Stimulated activated naive CD8-positive, alpha-beta T cell treated with anti-CD3 and anti-CD28 coated beads, Interleukin-15, Interleukin-2, amounts not matched to agents 100 U/mL and 50 U/mL, for 24 hours (primary cell): ENCODE measurements around the gene SERPINC1.
A peak's percentile ranks its signal among the peaks of the same experiment; 100 is the strongest.
"Not testable (repeated sequence)": the region's sequence is repeated elsewhere in the genome, so short reads cannot be mapped to it uniquely, and the experiment has no call there.

Source experiments
- ATAC-seq: fragments of 150-1000 bp; cut with Tn5 transposase; one replicate; pipeline ENCODE4 v1.10.0; 2021
- DNase-seq: peaks from one replicate; pipeline ENCODE4 v3.0.0; 2021

SERPINC1 gene

GRCh38 chr1:173863224-173864161, 53.6 kb downstream of the SERPINC1 start:
- DNase-seq (no peak), ATAC-seq (no peak)

DNA sequence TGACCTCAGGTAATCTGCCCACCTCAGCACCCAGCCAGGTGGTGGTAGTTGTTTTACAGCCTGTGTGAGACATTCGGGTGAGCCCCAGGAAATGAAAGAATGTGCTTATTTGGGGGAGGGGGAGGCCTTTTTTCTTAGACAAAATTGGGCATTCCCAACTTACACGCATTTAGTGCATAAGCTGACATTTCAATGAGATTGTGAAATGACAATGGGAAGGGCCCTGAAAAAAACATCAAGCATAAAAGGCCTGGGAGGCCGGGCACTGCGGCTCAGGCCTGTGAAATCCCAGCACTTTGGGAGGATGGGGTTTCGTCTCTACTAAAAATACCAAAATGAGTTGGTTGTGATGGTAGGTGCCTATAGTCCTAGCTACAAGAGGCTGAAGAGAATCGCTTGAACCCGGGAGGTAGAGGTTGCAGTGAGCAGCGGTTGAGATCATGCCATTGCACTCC, 54.3 kb downstream of the SERPINC1 start:
- ATAC-seq (no peak), DNase-seq (peak; percentile 19)

DNA sequence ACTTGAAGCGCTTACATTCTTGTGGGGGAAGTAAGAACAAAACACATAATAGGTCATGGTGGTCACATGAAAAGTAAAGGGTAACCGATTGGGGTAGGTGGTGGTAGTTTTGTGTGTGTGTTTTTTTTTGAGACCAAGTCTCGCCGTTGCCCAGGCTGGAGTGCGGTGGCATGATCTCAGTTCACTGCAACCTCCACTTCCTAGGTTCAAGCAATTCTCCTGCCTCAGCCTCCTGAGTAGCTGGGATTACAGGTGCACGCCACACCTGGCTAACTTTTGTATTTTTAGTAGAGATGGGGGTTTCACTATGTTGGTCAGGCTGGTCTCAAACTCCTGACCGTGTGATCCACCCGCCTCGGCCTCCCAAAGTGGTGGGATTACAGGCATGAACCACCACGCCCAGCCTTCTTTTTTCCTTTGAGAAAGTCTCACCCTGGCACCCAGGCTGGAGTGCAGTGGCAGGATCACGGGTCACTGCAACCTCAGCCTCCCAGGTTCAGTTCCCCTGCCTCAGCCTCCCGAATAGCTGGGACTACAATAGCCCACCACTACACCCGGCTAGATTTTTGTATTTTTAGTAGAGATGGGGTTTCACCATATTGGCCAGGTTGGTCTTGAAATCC, 54.9 kb downstream of the SERPINC1 start:
- peak; percentile 41 for ATAC-seq
- peak; percentile 58 for DNase-seq

- peak; percentile 50 for ATAC-seq
Observed at GRCh38 chr1:173861731-173862145, 55.4 kb downstream of the SERPINC1 start.

DNA sequence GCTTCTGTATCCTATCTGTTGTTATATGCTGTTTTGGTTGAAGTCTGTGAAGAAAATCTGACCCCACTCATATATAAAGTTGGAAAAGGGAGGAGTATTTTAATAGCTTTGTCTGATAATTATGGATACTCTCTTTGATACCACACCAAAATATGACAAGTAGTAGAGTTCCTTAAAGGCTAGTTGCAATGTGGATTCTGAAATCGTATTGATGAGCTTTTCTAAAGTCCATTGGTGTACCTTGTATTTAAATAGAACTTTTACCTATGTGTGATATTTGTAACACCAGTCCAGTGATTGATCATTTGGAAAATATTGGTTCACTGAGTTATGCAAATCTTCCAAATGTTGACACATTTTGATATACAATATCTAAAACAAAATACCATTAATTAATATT, 57.1 kb downstream of the SERPINC1 start:
- ATAC-seq, result no peak

More at GRCh38 chr1:173861731-173862145, 55.4 kb downstream of the SERPINC1 start:
- DNase-seq, result peak; percentile 57

GRCh38 chr1:173859547-173859946, 57.6 kb downstream of the SERPINC1 start:
- not testable (repeated sequence) for DNase-seq

More for the DNA sequence above, 57.1 kb downstream of the SERPINC1 start:
- no peak for DNase-seq

DNA sequence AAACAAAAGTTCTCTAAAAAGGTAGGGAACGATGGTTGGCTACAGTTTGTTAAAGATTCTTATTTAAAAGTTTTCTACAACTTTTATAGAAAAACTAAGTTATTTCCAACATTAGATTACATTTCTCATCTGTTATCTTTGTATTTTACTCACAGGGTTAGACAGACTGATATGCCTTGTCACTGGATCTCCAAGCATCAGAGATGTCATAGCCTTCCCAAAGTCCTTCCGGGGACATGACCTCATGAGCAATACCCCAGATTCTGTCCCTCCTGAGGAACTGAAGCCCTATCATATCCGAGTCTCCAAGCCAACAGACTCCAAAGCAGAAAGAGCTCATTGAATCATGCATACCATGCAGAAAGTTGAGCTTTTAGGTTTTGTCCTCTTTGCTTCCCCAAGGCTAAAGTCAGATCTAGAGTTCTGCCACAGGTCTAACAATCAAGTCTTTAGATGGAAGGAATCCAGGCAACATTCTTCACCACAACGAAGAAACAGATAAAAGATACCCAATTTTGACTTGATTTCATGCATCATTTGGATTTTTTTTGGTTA, 59.7 kb downstream of the SERPINC1 start:
- ATAC-seq (no peak), DNase-seq (no peak)

More at GRCh38 chr1:173859547-173859946, 57.6 kb downstream of the SERPINC1 start:
- ATAC-seq, result not testable (repeated sequence)

- DNase-seq, result no peak
- ATAC-seq, result no peak
Observed at GRCh38 chr1:173856903-173857302, 60.2 kb downstream of the SERPINC1 start.

DNA sequence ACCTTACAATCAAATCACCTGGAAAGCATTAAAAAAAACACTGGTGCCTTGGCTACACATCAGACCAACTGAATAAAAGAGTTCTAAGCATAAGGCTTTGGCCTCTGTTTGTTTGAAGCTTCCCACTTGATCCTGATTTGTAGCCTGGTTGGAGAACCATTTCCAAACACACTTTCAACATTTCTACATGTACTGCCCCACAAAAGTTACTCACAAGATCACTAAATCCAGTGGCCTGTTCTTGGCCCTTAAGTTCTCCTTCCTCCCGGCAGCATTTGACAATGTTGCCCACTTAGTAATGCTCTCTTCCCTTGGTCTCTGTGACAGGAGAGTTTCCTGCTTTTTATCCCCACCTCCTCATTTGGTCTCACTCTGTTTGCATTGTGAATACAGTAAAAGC, 61.1 kb downstream of the SERPINC1 start:
- ATAC-seq (no peak), DNase-seq (no peak)
